Caco-2 (cell line): ENCODE results near the gene LCN9. TPM values are rescaled to one million over a fixed set of nuclear protein-coding genes. Genes with fewer than 3 reads are reported as not detected.

Experiments used
- BruUV-seq: library from RNA; stranded (reverse); fragments of 400-500 nt; replicated peaks from 2 replicates; lab custom pipeline; 2021; lab: Mats Ljungman, UMichigan
- CTCF ChIA-PET: fragments of 300-600 bp; sonication (Branson Sonifier 250); formaldehyde crosslinking; loops from one replicate; lab custom pipeline; 2022; ENCODE audit warnings: antibody characterized with exemption; lab: Charles Lee
- POLR2A ChIA-PET: fragments of 300-600 bp; sonication (Branson Sonifier 250); formaldehyde crosslinking; loops from one replicate; lab custom pipeline; 2022; ENCODE audit warnings: antibody characterized with exemption; lab: Charles Lee
- DNase-seq, 2 experiments: peaks; one replicate each; pipeline versions ENCODE4 v3.0.0 to v3.0.0-alpha.2; 2020 to 2022
- H3K27me3 ChIP-seq: replicated peaks from 2 replicates; pipeline ENCODE4 v1.6.0; 2011; ENCODE audit warnings: low read length; ENCODE audit not compliant: control insufficient read depth, insufficient read depth
- H3K36me3 ChIP-seq: 2 replicates; pipeline ENCODE4 v1.5.1; 2011; ENCODE audit warnings: low read length; ENCODE audit not compliant: control insufficient read depth, insufficient read depth
- H3K4me1 ChIP-seq: fragments of 250-450 bp; sonication (Bioruptor Pico); 2 replicates; pipeline ENCODE4 v1.5.1; 2020; ENCODE audit warnings: mild to moderate bottlenecking
- H3K4me3 ChIP-seq: 2 replicates; pipeline ENCODE4 v1.5.1; 2011; ENCODE audit warnings: low read depth, mild to moderate bottlenecking, control low read depth, low read length
- H3K9me3 ChIP-seq: fragments of 250-450 bp; sonication (Bioruptor Pico); 2 replicates; pipeline ENCODE4 v1.5.1; 2020; ENCODE audit warnings: mild to moderate bottlenecking, moderate library complexity
- H3K27ac Mint-ChIP-seq: one replicate; pipeline ENCODE4 v1.8.0; 2022; ENCODE audit warnings: mixed read lengths; ENCODE audit not compliant: unreplicated experiment
- H3K27me3 Mint-ChIP-seq: one replicate; pipeline ENCODE4 v1.8.0; 2022; ENCODE audit warnings: mixed read lengths; ENCODE audit not compliant: insufficient read depth, unreplicated experiment
- H3K36me3 Mint-ChIP-seq: one replicate; pipeline ENCODE4 v1.8.0; 2022; ENCODE audit warnings: mild to moderate bottlenecking, mixed read lengths; ENCODE audit not compliant: insufficient read depth, unreplicated experiment
- H3K4me1 Mint-ChIP-seq: one replicate; pipeline ENCODE4 v1.8.0; 2022; ENCODE audit warnings: low read depth, mixed read lengths; ENCODE audit not compliant: unreplicated experiment
- H3K4me3 Mint-ChIP-seq: one replicate; pipeline ENCODE4 v1.8.0; 2022; ENCODE audit warnings: mild to moderate bottlenecking, moderate library complexity, mixed read lengths; ENCODE audit not compliant: unreplicated experiment
- H3K9me3 Mint-ChIP-seq: one replicate; pipeline ENCODE4 v1.8.0; 2022; ENCODE audit warnings: mixed read lengths; ENCODE audit not compliant: unreplicated experiment
- CTCF ChIP-seq, 2 experiments: fragments of 200-600 bp in 1 of 2; IDR thresholded peaks; 1 replicate in 1 of 2; 2 replicates in 1 of 2; pipeline versions ENCODE4 v1.5.1 to v1.8.0; 2011 to 2022; ENCODE audit warnings: antibody characterized with exemption in 1 of 2, control low read depth in 1 of 2, inconsistent platforms in 1 of 2, low read depth in 1 of 2, low read length in 1 of 2, mild to moderate bottlenecking in 1 of 2, moderate library complexity in 1 of 2; ENCODE audit not compliant: insufficient read depth in 1 of 2, severe bottlenecking in 1 of 2, unreplicated experiment in 1 of 2
- intact Hi-C: fragments of 100-400 bp; cut with micrococcal nuclease; formaldehyde crosslinking; loops from one replicate; pipeline ENCODE4 v1.10.0; 2022; ENCODE audit not compliant: unreplicated experiment
- total RNA-seq: library from RNA; stranded (reverse); gene quantifications from 2 replicates; pipeline ENCODE4 v1.2.3, GENCODE V29; 2022

The LCN9 gene
- total RNA-seq, 1 experiment from 2014 or later = not detected

- peaks cover 4% of the 10 kb centered on the region for H3K36me3 Mint-ChIP-seq
- Histone ChIP-seq H3K9me3 (no peaks in the 10 kb centered on the region), H3K4me1 (peaks cover 14% of the 10 kb centered on the region), H3K27me3 (no peaks in the 10 kb centered on the region), H3K36me3 (peaks cover 4% of the 10 kb centered on the region), H3K4me3 (no peak overlapping the region)
- no peaks in the 10 kb centered on the region for H3K4me1 Mint-ChIP-seq
- intact Hi-C loops = no loop called here
- ChIA-PET POLR2A (no interaction called here), CTCF (no interaction called here)
- no peaks in the 10 kb centered on the region for H3K9me3 Mint-ChIP-seq
- H3K27ac Mint-ChIP-seq = peak overlapping the region; percentile 50
- no peak for DNase-seq
- no peaks in the 10 kb centered on the region for H3K27me3 Mint-ChIP-seq
- BruUV-seq = no TSS peak
- TF ChIP-seq CTCF (IDR thresholded peaks at IDR 0.05; ENCODE audit: insufficient read depth in 1 of 2, low read depth in 1 of 2, low read length in 1 of 2, severe bottlenecking in 1 of 2, unreplicated experiment in 1 of 2) = no peak
- H3K4me3 Mint-ChIP-seq = no peak overlapping the region
These were observed 33.3 kb downstream of the LCN9 start for GRCh38 chr9:135696446-135696845.

- intact Hi-C loops = no loop called here
- Histone ChIP-seq H3K27me3 (no peaks in the 10 kb centered on the region), H3K9me3 (no peaks in the 10 kb centered on the region), H3K36me3 (peaks cover 4% of the 10 kb centered on the region), H3K4me1 (peaks cover 15% of the 10 kb centered on the region), H3K4me3 (no peak overlapping the region)
- Mint-ChIP-seq H3K4me1 (no peaks in the 10 kb centered on the region), H3K36me3 (peaks cover 4% of the 10 kb centered on the region), H3K27ac (peak overlapping the region; percentile 50), H3K9me3 (no peaks in the 10 kb centered on the region), H3K4me3 (peak overlapping the region; percentile 77), H3K27me3 (no peaks in the 10 kb centered on the region)
- ChIA-PET POLR2A (no interaction called here), CTCF (no interaction called here)
- BruUV-seq = no TSS peak
- no peak for TF ChIP-seq CTCF (IDR thresholded peaks at IDR 0.05; ENCODE audit: insufficient read depth in 1 of 2, low read depth in 1 of 2, low read length in 1 of 2, severe bottlenecking in 1 of 2, unreplicated experiment in 1 of 2)
- DNase-seq = no peak
These were observed 34.1 kb downstream of the LCN9 start for GRCh38 chr9:135697226-135697625.

GRCh38 chr9:135698236-135698635 is 35.1 kb downstream of the LCN9 start:
- peak overlapping the region; percentile 77 for H3K4me3 Mint-ChIP-seq
- peaks cover 4% of the 10 kb centered on the region for H3K36me3 Mint-ChIP-seq
- H3K27ac Mint-ChIP-seq = peak overlapping the region; percentile 69
- no peaks in the 10 kb centered on the region for H3K4me1 Mint-ChIP-seq
- BruUV-seq = no TSS peak
- Histone ChIP-seq H3K4me1 (peaks cover 17% of the 10 kb centered on the region), H3K9me3 (no peaks in the 10 kb centered on the region), H3K36me3 (peaks cover 4% of the 10 kb centered on the region), H3K27me3 (no peaks in the 10 kb centered on the region), H3K4me3 (peak overlapping the region; percentile 67)
- TF ChIP-seq CTCF (IDR thresholded peaks at IDR 0.05; ENCODE audit: insufficient read depth in 1 of 2, low read depth in 1 of 2, low read length in 1 of 2, severe bottlenecking in 1 of 2, unreplicated experiment in 1 of 2) = no peak
- ChIA-PET CTCF (no interaction called here), POLR2A (no interaction called here)
- no peaks in the 10 kb centered on the region for H3K27me3 Mint-ChIP-seq
- H3K9me3 Mint-ChIP-seq = no peaks in the 10 kb centered on the region
- intact Hi-C loops = loop anchor here (1.0 kb wide), 1 partner anchor 94 kb away; no protein-coding TSS in a partner anchor
- no peak for DNase-seq
